Loucy (cell line): ENCODE data around the gene PSME3.

Experiments used
- H2AFZ ChIP-seq: fragments of 200-600 bp; sonication (generic); 2 replicates; pipeline ENCODE4 v1.6.0; 2016; ENCODE audit warnings: antibody characterized with exemption, mild to moderate bottlenecking, low read length, moderate library complexity
- H3F3A ChIP-seq: fragments of 200-600 bp; 2 replicates; pipeline ENCODE4 v1.6.0; 2016; ENCODE audit warnings: antibody characterized with exemption, low read depth, mild to moderate bottlenecking
- H3K27me3 ChIP-seq: fragments of 200-600 bp; sonication (generic); 2 replicates; pipeline ENCODE4 v1.6.1; 2014; ENCODE audit warnings: low read length, mild to moderate bottlenecking; ENCODE audit not compliant: insufficient read depth, poor library complexity, severe bottlenecking
- H3K36me3 ChIP-seq: fragments of 200-600 bp; sonication (generic); 2 replicates; pipeline ENCODE4 v1.6.1; 2016; ENCODE audit warnings: low read length; ENCODE audit not compliant: insufficient read depth
- H3K4me1 ChIP-seq: fragments of 200-600 bp; sonication (generic); 2 replicates; pipeline ENCODE4 v1.5.1; 2014; ENCODE audit warnings: low read length, mild to moderate bottlenecking; ENCODE audit not compliant: insufficient read depth, poor library complexity, severe bottlenecking
- H3K4me2 ChIP-seq: fragments of 200-600 bp; sonication (generic); 2 replicates; pipeline ENCODE4 v1.6.0; 2014; ENCODE audit warnings: antibody characterized with exemption, low read length, low read depth, mild to moderate bottlenecking; ENCODE audit not compliant: poor library complexity, severe bottlenecking
- H3K4me3 ChIP-seq: fragments of 200-600 bp; sonication (generic); 2 replicates; pipeline ENCODE4 v1.5.1; 2014; ENCODE audit warnings: low read length, mild to moderate bottlenecking, mixed read lengths; ENCODE audit not compliant: poor library complexity, severe bottlenecking
- H3K79me2 ChIP-seq: fragments of 200-600 bp; sonication (generic); 2 replicates; pipeline ENCODE4 v1.6.1; 2014; ENCODE audit warnings: low read length; ENCODE audit not compliant: insufficient read depth
- H3K9ac ChIP-seq: fragments of 200-600 bp; sonication (generic); 2 replicates; pipeline ENCODE4 v1.6.0; 2014; ENCODE audit warnings: mild to moderate bottlenecking, low read depth, low read length, moderate library complexity; ENCODE audit not compliant: poor library complexity, severe bottlenecking
- H3K9me2 ChIP-seq: fragments of 200-600 bp; sonication (generic); replicated peaks from 2 replicates; pipeline ENCODE4 v1.6.1; 2016; ENCODE audit warnings: low read depth, low read length, mixed read lengths
- H3K9me3 ChIP-seq: fragments of 200-600 bp; sonication (generic); 2 replicates; pipeline ENCODE4 v1.6.1; 2014; ENCODE audit warnings: mild to moderate bottlenecking, antibody characterized with exemption, low read length, low read depth; ENCODE audit not compliant: insufficient read depth
- H4K20me1 ChIP-seq: fragments of 200-600 bp; sonication (generic); 2 replicates; pipeline ENCODE4 v1.6.0; 2014; ENCODE audit warnings: antibody characterized with exemption, low read length, mild to moderate bottlenecking; ENCODE audit not compliant: insufficient read depth, poor library complexity, severe bottlenecking
- CTCF ChIP-seq: fragments of 200-600 bp; sonication (generic); conservative IDR thresholded peaks from 2 replicates; pipeline ENCODE4 v1.5.1; 2014; ENCODE audit warnings: mild to moderate bottlenecking, antibody characterized with exemption, low read length
- EZH2phosphoT487 ChIP-seq: fragments of 200-600 bp; IDR thresholded peaks from 2 replicates; pipeline ENCODE4 v1.6.1; 2018; ENCODE audit warnings: antibody characterized with exemption, mild to moderate bottlenecking, moderate library complexity, borderline replicate concordance

The PSME3 gene

GRCh38 chr17:42784811-42785592 lies 48.2 kb upstream of the PSME3 start:
- no peak overlapping the region for H3K9ac ChIP-seq
- H3K36me3 ChIP-seq, result no peaks in the 10 kb centered on the region
- H4K20me1 ChIP-seq, result no peaks in the 10 kb centered on the region
- no peak overlapping the region for H3K4me3 ChIP-seq
- no peaks in the 10 kb centered on the region for H3K9me2 ChIP-seq
- no peaks in the 10 kb centered on the region for H3K4me1 ChIP-seq
- H3K79me2 ChIP-seq, result no peaks in the 10 kb centered on the region
- no peaks in the 10 kb centered on the region for H3F3A ChIP-seq
- TF ChIP-seq EZH2phosphoT487, result no peak
- no peak for TF ChIP-seq CTCF
- no peak overlapping the region for H3K4me2 ChIP-seq
- no peaks in the 10 kb centered on the region for H3K9me3 ChIP-seq
- no peak overlapping the region for H2AFZ ChIP-seq
- H3K27me3 ChIP-seq, result no peaks in the 10 kb centered on the region

- no peak overlapping the region for H3K4me2 ChIP-seq
- no peaks in the 10 kb centered on the region for H4K20me1 ChIP-seq
- H2AFZ ChIP-seq, result no peak overlapping the region
- H3K9me3 ChIP-seq, result no peaks in the 10 kb centered on the region
- H3K9ac ChIP-seq, result no peak overlapping the region
- no peaks in the 10 kb centered on the region for H3K4me1 ChIP-seq
- no peak overlapping the region for H3K4me3 ChIP-seq
- TF ChIP-seq EZH2phosphoT487 (no peak), CTCF (no peak)
- H3K79me2 ChIP-seq, result no peaks in the 10 kb centered on the region
- H3F3A ChIP-seq, result no peaks in the 10 kb centered on the region
- H3K36me3 ChIP-seq, result no peaks in the 10 kb centered on the region
- H3K27me3 ChIP-seq, result no peaks in the 10 kb centered on the region
- H3K9me2 ChIP-seq, result no peaks in the 10 kb centered on the region
These were observed 45.9 kb upstream of the PSME3 start for GRCh38 chr17:42787266-42787665.

- Histone ChIP-seq H2AFZ (no peak overlapping the region), H3K4me2 (no peak overlapping the region), H3K27me3 (no peaks in the 10 kb centered on the region), H3K9me3 (no peaks in the 10 kb centered on the region), H3K9me2 (no peaks in the 10 kb centered on the region), H3K4me1 (peaks cover 1% of the 10 kb centered on the region), H3K9ac (no peak overlapping the region), H3K79me2 (peaks cover 6% of the 10 kb centered on the region; the same call in 1 of the 2 replicates), H3F3A (no peaks in the 10 kb centered on the region), H3K4me3 (no peak overlapping the region), H4K20me1 (no peaks in the 10 kb centered on the region), H3K36me3 (no peaks in the 10 kb centered on the region)
- TF ChIP-seq CTCF (no peak), EZH2phosphoT487 (no peak)
These were observed 41.2 kb upstream of the PSME3 start for GRCh38 chr17:42791948-42792347.
